ENCODE measurements around the gene ITPRIP.

ITPRIP gene

DNA sequence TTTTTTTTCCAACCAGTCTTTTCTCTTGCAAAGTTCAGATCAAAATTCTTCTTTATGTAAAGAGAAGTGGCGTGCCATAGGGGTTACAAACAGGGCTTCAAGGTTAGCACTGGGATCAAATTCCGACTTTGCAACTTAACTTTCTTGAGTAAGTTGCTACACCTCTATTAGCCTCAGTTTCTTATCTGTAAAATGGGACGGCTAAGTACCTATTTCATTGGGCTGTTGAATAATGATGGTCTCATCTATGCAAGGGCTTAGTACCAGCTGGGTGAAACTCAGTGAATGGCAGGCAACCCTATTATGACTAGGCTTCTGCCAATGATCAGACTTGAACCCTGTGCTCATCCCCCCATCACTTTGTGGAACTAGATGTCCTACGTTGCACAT, 33.9 kb downstream of the ITPRIP start:
- no peak for ATAC-seq
- no peak for TF ChIP-seq CSDC2 (CRISPR knock-in tag; IDR thresholded peaks at IDR 0.05)
- no peak for TF ChIP-seq PPARA (CRISPR knock-in tag; IDR thresholded peaks at IDR 0.05; ENCODE audit: borderline replicate concordance)
- TF ChIP-seq PATZ1 (CRISPR knock-in tag; IDR thresholded peaks at IDR 0.05; ENCODE audit: borderline replicate concordance), result no peak
- TF ChIP-seq ESRRG (CRISPR knock-in tag; IDR thresholded peaks at IDR 0.05), result no peak
- TF ChIP-seq ZFP30 (CRISPR knock-in tag; IDR thresholded peaks at IDR 0.05), result no peak

DNA sequence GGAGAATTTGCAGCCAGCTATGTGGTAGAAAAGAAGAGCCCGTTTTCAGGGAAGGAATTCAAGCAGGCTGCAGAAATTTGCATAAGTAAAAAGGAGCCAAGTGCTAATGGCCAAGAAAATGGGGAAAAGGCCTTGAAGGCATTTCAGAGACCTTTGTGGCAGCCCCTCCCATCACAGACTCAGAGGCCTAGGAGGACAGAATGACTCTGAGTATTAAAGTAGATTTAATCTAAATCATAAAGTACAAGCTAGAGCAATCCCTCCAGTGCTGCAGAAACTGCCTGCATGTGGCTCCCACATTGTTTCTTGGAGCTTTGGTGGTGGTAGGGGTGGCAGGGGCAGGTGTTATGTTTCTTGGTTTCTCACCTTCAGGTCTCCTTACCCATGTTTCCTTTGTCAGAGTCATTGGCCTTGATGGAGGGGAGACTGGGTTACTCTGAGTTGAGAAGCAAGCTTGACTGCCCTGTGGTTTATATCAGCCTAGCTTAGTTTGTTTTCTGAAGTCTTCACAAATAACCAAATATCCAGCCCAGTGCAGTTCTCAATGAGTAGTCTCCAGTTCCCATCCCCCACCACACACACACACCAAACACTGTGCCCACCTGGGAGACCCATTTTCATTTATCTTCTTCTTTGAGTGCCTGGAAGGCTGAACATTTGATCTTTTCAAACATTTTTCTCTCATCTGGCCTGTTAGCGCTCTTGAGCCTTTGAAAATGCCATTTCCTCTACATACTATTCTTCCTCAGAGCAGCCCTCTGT, 34.5 kb downstream of the ITPRIP start:
- no peak for ATAC-seq
- TF ChIP-seq OSR1 (CRISPR knock-in tag; IDR thresholded peaks at IDR 0.05), result no peak
- TF ChIP-seq GLIS3 (CRISPR knock-in tag; IDR thresholded peaks at IDR 0.05), result no peak
- no peak for TF ChIP-seq ZNF70 (CRISPR knock-in tag; IDR thresholded peaks at IDR 0.05)
- no peak for TF ChIP-seq ZFP3 (CRISPR knock-in tag; IDR thresholded peaks at IDR 0.05)
- TF ChIP-seq ZNF8 (CRISPR knock-in tag; IDR thresholded peaks at IDR 0.05), result no peak
- no peak for TF ChIP-seq TOX (CRISPR knock-in tag; IDR thresholded peaks at IDR 0.05; ENCODE audit: borderline replicate concordance)
- TF ChIP-seq, protein P1, sequence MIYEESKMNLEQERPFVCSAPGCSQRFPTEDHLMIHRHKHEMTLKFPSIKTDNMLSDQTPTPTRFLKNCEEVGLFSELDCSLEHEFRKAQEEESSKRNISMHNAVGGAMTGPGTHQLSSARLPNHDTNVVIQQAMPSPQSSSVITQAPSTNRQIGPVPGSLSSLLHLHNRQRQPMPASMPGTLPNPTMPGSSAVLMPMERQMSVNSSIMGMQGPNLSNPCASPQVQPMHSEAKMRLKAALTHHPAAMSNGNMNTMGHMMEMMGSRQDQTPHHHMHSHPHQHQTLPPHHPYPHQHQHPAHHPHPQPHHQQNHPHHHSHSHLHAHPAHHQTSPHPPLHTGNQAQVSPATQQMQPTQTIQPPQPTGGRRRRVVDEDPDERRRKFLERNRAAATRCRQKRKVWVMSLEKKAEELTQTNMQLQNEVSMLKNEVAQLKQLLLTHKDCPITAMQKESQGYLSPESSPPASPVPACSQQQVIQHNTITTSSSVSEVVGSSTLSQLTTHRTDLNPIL (CRISPR knock-in tag; IDR thresholded peaks at IDR 0.05; ENCODE audit: low read depth), result no peak
- no peak for TF ChIP-seq PATZ1 (CRISPR knock-in tag; IDR thresholded peaks at IDR 0.05; ENCODE audit: borderline replicate concordance)
- TF ChIP-seq, protein P2, sequence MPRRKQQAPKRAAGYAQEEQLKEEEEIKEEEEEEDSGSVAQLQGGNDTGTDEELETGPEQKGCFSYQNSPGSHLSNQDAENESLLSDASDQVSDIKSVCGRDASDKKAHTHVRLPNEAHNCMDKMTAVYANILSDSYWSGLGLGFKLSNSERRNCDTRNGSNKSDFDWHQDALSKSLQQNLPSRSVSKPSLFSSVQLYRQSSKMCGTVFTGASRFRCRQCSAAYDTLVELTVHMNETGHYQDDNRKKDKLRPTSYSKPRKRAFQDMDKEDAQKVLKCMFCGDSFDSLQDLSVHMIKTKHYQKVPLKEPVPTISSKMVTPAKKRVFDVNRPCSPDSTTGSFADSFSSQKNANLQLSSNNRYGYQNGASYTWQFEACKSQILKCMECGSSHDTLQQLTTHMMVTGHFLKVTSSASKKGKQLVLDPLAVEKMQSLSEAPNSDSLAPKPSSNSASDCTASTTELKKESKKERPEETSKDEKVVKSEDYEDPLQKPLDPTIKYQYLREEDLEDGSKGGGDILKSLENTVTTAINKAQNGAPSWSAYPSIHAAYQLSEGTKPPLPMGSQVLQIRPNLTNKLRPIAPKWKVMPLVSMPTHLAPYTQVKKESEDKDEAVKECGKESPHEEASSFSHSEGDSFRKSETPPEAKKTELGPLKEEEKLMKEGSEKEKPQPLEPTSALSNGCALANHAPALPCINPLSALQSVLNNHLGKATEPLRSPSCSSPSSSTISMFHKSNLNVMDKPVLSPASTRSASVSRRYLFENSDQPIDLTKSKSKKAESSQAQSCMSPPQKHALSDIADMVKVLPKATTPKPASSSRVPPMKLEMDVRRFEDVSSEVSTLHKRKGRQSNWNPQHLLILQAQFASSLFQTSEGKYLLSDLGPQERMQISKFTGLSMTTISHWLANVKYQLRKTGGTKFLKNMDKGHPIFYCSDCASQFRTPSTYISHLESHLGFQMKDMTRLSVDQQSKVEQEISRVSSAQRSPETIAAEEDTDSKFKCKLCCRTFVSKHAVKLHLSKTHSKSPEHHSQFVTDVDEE (CRISPR knock-in tag; IDR thresholded peaks at IDR 0.05), result no peak
- TF ChIP-seq RARB (CRISPR knock-in tag; IDR thresholded peaks at IDR 0.05), result no peak
- no peak for TF ChIP-seq BACH2 (CRISPR knock-in tag; IDR thresholded peaks at IDR 0.05; ENCODE audit: borderline replicate concordance)

DNA sequence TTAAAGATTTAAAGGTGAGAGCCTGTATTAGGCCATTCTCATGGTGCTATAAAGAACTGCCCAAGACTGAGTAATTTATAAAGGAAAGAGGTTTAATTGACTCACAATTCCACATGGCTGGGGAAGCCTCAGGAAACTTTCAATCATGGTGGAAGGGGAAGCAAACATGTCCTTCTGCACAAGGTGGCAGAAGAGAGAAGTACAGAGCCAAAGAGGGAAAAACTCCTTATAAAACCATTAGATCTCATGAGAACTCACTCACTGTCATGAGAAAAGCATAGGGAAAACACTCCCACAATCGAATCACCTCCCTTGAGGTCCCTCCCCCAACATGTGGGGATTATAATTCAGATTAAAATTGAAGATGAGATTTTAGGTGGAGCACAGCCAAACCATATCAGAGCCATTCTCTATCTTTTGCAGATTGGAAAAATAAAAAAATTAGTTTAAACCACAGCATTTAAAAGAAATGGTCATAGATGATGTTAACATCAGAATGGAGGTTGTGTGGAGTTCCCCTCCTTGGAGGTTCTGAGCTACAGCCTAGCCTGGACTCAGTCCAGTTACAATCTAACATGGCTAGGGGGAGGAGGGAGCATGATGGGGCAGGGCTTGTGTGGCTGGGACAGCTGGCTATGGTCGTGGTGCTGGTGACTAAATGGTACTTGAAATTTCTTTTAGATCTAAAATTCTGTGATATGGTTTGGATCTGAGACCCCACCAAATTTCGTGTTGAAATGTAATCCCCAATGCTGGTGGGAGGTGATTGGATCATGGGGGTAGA, 36.2 kb downstream of the ITPRIP start:
- no peak for ATAC-seq
- TF ChIP-seq ISL1 (CRISPR knock-in tag; IDR thresholded peaks at IDR 0.05), result no peak
- TF ChIP-seq BACH2 (CRISPR knock-in tag; IDR thresholded peaks at IDR 0.05; ENCODE audit: borderline replicate concordance), result no peak
- TF ChIP-seq POU6F1 (CRISPR knock-in tag; IDR thresholded peaks at IDR 0.05; ENCODE audit: borderline replicate concordance, low read depth), result no peak
- no peak for TF ChIP-seq ZNF8 (CRISPR knock-in tag; IDR thresholded peaks at IDR 0.05)
- TF ChIP-seq TOX (CRISPR knock-in tag; IDR thresholded peaks at IDR 0.05; ENCODE audit: borderline replicate concordance), result no peak
- no peak for TF ChIP-seq ZNF70 (CRISPR knock-in tag; IDR thresholded peaks at IDR 0.05)
- no peak for TF ChIP-seq RARB (CRISPR knock-in tag; IDR thresholded peaks at IDR 0.05)
- no peak for TF ChIP-seq CSDC2 (CRISPR knock-in tag; IDR thresholded peaks at IDR 0.05)
- TF ChIP-seq SNAI2 (CRISPR knock-in tag; IDR thresholded peaks at IDR 0.05), result no peak
- no peak for TF ChIP-seq OSR1 (CRISPR knock-in tag; IDR thresholded peaks at IDR 0.05)
- TF ChIP-seq, protein P1 (CRISPR knock-in tag; IDR thresholded peaks at IDR 0.05; ENCODE audit: low read depth), result no peak
- TF ChIP-seq, protein P3, sequence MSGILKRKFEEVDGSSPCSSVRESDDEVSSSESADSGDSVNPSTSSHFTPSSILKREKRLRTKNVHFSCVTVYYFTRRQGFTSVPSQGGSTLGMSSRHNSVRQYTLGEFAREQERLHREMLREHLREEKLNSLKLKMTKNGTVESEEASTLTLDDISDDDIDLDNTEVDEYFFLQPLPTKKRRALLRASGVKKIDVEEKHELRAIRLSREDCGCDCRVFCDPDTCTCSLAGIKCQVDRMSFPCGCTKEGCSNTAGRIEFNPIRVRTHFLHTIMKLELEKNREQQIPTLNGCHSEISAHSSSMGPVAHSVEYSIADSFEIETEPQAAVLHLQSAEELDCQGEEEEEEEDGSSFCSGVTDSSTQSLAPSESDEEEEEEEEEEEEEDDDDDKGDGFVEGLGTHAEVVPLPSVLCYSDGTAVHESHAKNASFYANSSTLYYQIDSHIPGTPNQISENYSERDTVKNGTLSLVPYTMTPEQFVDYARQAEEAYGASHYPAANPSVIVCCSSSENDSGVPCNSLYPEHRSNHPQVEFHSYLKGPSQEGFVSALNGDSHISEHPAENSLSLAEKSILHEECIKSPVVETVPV (CRISPR knock-in tag; IDR thresholded peaks at IDR 0.05), result no peak
- TF ChIP-seq ESRRG (CRISPR knock-in tag; IDR thresholded peaks at IDR 0.05), result no peak
- TF ChIP-seq, protein P2 (CRISPR knock-in tag; IDR thresholded peaks at IDR 0.05), result no peak
- no peak for TF ChIP-seq GLIS3 (CRISPR knock-in tag; IDR thresholded peaks at IDR 0.05)
